DMS 273 (cell line): ENCODE results near the gene KATNB1.

Experiments used
- DNase-seq: peaks from one replicate; lab custom pipeline; 2025; ENCODE audit not compliant: unreplicated experiment; lab: John Stamatoyannopoulos, UW

Gene KATNB1

GRCh38 chr16:57735755-57736418, at the start of gene KATNB1:
Gene KATNB1 (plus strand): TSS chr16:57735770. CDS start chr16:57737244, 1,474 bp downstream.
- peak; percentile 67 for DNase-seq

GRCh38 chr16:57686577-57686976, 49.0 kb upstream of the KATNB1 start:
- no peak for DNase-seq

DNA sequence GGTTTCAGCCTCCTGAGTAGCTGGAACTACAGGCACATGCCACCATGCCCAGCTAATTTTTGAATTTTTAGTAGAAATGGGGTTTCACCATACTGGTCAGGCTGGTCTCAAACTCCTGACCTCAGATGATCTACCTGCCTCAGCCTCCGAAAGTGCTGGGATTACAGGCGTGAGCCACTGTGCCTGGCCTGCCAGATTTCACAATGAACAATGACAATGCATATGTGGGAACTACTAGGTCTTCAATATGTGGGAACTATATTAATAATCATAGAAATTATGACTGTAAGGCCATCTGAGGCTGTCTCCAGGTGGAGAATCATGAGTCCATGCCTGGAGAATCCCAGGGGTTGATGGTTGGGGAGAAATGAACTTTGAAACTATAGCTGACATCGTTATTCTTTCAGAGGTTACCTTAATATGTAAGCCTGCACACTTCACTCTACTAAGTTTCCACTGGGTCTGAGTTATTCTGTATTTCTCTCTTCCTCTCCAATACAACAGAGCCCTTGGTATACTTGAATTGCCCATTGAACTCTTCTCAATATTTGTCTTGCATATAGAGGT, 48.1 kb upstream of the KATNB1 start:
- no peak for DNase-seq

DNA sequence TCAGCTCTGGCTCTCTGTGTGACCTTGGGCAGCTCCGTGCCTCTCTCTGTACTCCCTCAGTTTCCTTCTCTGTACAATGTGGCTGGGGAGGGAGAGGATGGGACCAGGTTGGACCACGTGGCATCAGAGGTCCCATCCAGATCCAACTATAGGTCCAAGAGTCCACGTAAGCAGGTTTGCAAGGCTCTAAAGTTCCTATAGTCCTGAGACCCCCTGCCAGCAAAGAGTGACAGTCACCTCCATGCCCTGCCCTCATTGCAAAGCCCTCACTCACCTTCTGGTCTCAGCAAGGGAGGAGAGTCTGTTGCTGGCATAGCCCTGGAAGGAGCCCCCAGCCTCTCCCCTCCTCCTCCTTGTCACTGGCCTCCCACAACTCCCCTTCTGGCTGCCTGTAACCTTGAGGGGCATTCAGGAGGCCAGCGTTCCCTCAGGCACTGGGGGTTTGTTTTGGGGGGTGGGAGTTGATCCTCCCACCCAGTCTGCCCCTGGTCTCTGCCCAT, 47.0 kb upstream of the KATNB1 start:
- DNase-seq = no peak

- no peak for DNase-seq
These were observed 46.4 kb upstream of the KATNB1 start for GRCh38 chr16:57688987-57689761.

DNA sequence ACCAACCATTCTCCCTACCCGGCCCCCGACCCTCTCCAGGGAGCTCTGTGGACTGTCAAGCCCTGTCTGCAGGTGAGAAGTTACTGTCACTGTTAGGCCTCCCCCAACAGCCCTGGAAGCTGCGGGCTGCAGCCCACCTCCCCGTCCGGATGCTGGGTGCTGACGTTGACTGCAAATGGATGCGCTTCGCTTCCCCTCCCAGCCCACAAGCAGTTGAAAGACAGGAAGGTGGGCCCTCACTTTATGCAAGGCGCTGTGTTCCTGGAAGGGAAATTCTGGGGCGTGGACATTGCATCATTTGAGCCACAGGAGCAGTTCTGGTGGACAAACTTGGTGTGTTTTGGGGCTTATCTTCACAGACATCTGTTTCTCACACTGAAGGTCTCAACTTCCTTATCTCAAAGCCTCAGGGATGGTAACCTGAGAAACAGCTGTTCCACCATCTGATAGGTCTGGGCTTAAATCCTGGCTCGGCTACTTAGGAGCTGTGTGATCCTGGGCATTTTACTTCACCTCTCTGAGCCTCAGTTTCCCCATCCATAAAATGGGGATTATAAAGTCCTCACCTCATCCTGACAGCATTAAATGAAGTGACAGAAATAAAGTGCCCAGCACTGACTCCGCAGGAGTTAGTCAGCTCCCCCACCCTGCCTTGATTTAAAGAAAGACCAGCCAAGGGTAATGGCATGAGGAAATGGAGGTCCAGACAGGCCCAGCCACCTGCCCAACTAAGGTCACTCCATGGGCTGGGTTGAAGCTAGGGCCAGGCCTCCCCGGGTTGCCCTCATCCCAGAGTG, 45.6 kb upstream of the KATNB1 start:
- DNase-seq = peak; percentile 60

- DNase-seq = no peak
These were observed 44.6 kb upstream of the KATNB1 start for GRCh38 chr16:57690782-57691471.

DNA sequence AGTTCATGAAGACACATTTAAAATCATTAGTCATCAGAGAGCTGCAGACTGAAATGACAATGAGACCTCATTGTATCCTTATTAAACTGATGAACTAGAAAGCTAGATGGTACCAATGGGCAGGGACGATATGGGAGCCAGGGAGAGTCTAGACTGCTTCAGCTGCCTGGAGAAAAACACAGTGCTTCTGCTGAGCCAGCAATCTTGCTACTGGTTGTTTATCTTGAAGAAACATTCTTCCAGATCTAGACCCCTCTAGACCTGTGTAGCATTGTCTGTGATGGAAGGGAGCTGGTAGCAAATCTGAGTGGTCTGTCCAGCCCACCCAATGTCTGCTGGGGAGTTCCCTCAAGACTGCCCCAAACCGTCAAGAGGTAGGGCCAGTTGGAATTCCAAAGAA, 42.9 kb upstream of the KATNB1 start:
- no peak for DNase-seq

DNA sequence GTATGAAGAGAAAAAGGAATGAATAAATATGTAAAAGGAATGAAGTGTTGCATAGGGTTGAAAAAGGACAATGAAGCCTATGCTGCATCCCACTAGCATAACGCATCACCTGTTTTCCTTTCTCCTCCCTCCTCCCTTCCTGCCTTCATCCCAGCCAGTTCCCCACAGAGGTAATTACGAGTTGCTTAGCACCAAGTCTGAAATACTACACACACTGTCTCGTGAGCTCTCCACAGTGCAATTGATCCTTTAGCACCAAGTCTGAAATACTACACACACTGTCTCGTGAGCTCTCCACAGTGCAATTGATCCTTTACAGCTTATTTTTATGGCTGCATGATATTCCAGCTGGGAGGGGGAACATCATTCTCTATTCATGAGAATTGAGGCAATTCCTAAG, 42.0 kb upstream of the KATNB1 start:
- DNase-seq = no peak

GRCh38 chr16:57694231-57694724, 41.3 kb upstream of the KATNB1 start:
- no peak for DNase-seq

- DNase-seq = peak; percentile 89
These were observed 40.6 kb upstream of the KATNB1 start, which contains the start of gene DRC7 for GRCh38 chr16:57694725-57695679. Gene DRC7 (plus strand): TSS chr16:57694806. CDS start chr16:57697950, 3,144 bp downstream.

DNA sequence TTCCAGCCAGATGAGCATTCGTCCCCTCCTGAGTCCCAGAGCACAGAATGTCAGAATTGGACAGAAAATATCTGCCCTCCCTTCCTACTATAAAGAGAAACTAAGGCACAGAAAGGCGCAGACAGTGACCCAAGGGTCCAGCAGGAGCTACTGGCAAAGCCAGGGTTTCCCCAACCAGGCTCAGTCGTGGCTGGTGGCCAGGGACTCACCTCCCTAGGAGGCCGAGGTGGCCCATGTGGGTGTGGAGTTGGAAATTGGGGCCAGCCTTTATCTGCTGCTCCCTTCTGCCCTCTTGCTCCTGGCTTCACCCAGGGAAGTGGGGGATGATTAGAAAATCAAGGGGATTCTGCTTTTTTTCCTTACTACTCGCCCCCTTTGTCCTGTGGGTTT, 39.9 kb upstream of the KATNB1 start:
- DNase-seq = no peak

- DNase-seq = no peak
These were observed 39.3 kb upstream of the KATNB1 start for GRCh38 chr16:57696240-57696639.

- DNase-seq = no peak
These were observed 37.6 kb upstream of the KATNB1 start for GRCh38 chr16:57697896-57698537.

GRCh38 chr16:57698812-57699405, 36.7 kb upstream of the KATNB1 start:
- DNase-seq = no peak

DNA sequence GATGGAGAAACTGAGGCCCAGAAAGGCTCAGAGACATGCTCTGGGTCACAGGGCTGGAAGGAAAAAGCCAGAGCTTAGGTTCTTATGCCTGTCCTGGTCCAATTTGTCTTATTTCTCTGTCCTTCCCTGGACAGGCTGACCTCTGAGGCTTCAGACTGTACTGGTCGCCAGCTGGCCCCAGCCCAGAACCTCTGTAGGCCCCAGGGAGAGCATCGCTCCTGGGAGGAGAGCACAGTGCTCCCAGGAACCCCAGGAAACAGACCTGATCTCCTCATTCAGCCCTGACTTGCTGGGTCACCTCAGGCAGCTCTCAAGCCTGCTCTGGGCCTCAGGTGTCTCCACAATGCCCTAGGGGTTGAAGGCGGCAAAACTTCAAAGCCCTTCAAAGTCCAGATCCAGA, 36.1 kb upstream of the KATNB1 start:
- no peak for DNase-seq

GRCh38 chr16:57699899-57700298, 35.7 kb upstream of the KATNB1 start:
- no peak for DNase-seq

- DNase-seq = no peak
These were observed 34.6 kb upstream of the KATNB1 start for GRCh38 chr16:57700781-57701551.
